GM12865 (cell line): ENCODE measurements around the gene MTHFSD.

Experiments used
- DNase-seq: peaks from one replicate; pipeline ENCODE4 v3.0.0; 2010; ENCODE audit warnings: low read depth
- H3K4me3 ChIP-seq: 2 replicates; pipeline ENCODE4 v1.5.1; 2011; ENCODE audit warnings: mild to moderate bottlenecking, low read depth, low read length, control low read depth
- CTCF ChIP-seq: IDR thresholded peaks from 2 replicates; pipeline ENCODE4 v1.5.1; 2011; ENCODE audit warnings: low read length, control low read depth, low read depth, inconsistent platforms; ENCODE audit not compliant: insufficient read depth; ENCODE audit errors: missing control alignments

Gene MTHFSD

GRCh38 chr16:86581458-86581857, 26.4 kb upstream of the MTHFSD start:
- no peak for TF ChIP-seq CTCF
- DNase-seq: no peak
- H3K4me3 ChIP-seq: no peak overlapping the region

- no peak for DNase-seq
- TF ChIP-seq CTCF: no peak
- H3K4me3 ChIP-seq: no peak overlapping the region
Observed at GRCh38 chr16:86580791-86581170, 25.7 kb upstream of the MTHFSD start.

- no peak overlapping the region for H3K4me3 ChIP-seq
- no peak for TF ChIP-seq CTCF
- no peak for DNase-seq
Observed at GRCh38 chr16:86580063-86580790, 25.2 kb upstream of the MTHFSD start.

- DNase-seq: no peak
- H3K4me3 ChIP-seq: no peak overlapping the region
- TF ChIP-seq CTCF: no peak
Observed at GRCh38 chr16:86579268-86580062, 24.4 kb upstream of the MTHFSD start.

GRCh38 chr16:86578611-86579267, 23.7 kb upstream of the MTHFSD start:
- no peak for DNase-seq
- TF ChIP-seq CTCF: no peak
- no peak overlapping the region for H3K4me3 ChIP-seq

GRCh38 chr16:86578061-86578599, 23.1 kb upstream of the MTHFSD start, which contains the start of gene FOXL1:
FOXL1 (plus strand) TSS chr16:86578549; CDS start chr16:86578724, 175 bp downstream.
- no peak within 1 kb of the TSS for H3K4me3 ChIP-seq
- DNase-seq: no peak
- TF ChIP-seq CTCF: no peak
